ENCODE results near the gene ATP4B.
"Not testable (repeated sequence)": the region's sequence is repeated elsewhere in the genome, so short reads cannot be mapped to it uniquely, and the experiment has no call there.

Gene ATP4B

DNA sequence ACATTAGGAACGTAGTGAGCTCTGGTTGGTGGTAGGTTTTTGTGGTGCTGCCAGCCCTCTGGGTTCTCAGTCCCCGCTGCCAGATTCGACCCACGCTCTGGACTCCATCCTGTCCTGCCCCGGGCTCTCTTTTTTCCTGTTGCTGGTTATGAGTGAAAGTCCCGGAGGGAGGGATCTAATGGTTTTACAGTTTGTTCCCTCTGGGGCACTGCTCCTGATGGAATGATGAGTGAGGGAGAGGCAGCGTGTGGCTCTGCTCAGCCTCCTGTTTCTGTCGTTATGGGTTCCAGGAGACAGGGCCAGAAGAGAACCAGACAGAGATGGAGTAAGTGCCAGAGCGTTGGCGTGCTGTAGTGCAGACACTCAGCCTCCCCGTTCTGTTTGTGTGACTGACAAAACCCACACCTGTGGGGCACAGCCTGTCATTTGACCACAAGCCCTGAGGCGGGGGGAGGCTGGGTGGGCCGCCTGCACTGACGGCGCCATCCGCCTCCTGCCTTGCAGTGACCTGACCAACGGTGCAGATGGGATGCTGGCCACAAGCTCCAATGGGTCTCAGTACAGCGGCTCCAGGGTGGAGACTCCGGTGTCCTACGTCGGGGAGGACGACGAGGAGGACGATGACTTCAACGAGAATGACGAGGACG, 18.3 kb downstream of the ATP4B start:
- no peak for DNase-seq

DNA sequence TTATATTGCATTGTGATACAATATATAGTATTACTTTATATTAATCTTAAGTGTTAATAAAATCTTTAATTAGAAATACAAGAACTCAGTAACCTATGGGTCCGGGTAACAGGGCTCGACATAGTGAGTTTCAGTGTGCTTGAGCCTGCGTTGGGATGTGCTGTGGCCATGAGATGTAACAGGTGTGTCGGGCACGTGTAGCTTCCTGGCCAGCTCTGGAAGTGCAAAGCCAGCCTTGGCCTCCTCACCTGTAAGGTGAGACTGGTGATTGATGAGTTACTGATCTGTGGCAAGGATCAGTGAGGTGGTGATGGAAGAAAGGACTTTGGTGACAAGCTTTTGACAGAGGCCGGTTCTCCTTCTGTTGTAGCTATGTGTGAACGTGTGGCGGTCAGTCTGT, 19.2 kb downstream of the ATP4B start:
- no peak for DNase-seq

DNA sequence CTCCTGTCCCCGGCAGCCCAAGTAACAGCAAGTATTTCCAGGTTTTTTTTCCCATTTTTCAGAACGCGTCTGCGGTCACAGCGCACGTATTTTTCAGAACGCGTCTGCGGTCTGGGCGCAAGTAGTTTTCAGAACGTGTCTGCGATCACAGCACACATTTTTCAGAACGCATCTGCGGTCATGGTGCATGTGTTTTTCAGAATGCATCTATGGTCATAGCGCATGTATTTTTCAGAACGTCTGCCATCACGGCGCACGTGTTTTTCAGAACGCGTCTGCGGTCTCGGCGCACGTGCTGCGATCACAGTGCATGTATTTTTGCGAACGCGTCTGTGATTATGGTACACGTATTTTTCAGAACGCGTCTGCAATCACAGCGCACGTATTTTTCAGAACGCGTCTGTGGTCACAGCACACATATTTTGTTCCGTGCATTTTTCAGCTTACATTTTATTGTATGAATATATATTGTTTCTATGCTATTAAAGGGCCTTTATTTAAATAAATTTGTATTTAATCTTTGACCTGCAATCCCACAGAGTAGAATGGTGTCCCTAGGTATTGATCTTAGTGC, 19.7 kb downstream of the ATP4B start:
- no peak for DNase-seq

DNA sequence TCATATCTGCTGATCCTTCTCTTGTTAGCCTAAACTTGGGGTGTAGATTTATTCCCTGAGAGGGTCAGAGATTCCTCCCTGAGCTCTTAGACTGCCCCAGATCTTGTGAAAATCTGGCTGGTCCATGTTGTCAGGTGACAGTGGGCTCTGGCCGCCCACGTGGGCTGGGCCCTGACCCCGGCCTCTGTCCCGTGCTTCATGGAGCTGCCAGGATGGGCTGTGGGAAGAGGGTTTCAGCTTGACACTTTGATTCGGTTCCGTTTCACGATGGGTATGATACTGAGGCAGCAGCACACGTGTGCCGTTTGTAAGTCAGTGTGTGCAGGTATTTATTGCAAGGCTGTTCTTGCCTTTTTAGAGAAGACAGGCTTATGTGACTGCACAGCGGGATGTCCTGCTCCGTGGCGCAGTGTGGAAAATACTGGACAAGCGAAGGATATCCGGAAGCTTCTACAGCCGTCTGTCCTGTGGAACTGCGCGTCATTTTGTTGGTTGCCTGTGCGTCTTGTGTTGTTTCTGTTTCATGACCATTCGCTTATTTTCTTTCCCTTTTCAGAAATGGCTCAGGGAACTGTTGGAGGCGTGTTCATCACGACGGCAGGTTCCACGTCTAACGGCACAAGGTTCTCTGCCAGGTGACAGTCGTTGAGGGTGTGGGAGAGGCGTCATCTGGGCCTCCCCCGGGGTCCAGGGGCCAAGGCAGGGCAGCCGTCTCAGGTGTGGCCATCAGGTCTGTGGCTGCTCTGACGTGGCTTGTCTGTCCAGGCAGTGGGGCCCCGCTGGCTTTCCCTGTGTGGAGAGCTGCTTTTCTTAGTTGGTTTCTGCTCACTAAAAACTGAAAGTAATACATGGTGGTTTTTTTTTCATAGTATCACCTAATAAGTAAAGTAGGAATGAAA, 20.5 kb downstream of the ATP4B start:
- no peak for DNase-seq

DNA sequence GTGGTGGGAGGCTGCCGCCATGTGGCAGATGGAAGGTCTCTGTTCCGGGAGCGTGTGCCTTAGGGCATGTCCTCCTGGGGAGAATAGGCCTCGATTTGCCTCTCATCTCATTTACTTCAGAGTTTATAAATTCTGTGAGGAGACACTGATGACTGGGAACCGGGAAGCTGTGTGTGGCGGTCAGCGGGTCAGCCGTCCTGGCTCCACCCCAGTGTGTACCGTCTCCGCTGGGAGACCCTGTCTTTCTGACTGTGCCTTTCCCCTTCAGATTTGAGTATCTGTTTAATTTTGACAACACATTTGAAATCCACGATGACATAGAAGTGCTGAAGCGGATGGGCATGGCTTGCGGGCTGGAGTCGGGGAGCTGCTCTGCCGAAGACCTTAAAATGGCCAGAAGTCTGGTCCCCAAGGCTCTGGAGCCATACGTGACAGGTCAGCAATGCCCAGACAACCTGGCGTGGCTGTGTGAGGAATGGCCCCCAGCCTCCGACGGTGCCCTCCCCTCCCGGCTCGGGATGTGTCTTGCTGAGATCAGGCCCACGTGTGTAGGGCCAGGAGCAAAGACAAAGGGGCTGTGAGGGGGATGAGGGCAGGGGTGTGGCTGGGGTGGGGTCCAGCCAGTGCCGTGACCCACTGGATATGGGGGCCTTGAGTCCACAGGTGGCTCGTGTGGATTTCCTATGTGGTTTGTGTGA, 21.6 kb downstream of the ATP4B start:
- no peak for DNase-seq

DNA sequence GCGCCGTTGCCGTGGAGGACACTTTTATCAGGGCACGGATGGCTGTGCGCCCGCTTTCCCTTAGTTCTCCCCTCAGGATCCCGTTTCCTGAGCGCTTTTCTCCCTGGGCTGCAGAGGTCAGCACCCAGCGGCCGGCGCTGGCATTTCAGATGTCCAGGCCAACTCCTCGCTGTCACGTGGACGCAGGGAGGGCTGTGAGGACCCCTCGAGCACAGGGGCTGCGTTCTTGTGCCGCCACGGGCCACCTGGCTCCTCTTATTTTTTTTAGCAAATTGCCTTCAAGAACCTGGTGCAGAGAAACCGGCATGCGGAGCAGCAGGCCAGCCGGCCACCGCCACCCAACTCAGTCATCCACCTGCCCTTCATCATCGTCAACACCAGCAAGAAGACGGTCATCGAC, 22.3 kb downstream of the ATP4B start:
- DNase-seq: no peak

DNA sequence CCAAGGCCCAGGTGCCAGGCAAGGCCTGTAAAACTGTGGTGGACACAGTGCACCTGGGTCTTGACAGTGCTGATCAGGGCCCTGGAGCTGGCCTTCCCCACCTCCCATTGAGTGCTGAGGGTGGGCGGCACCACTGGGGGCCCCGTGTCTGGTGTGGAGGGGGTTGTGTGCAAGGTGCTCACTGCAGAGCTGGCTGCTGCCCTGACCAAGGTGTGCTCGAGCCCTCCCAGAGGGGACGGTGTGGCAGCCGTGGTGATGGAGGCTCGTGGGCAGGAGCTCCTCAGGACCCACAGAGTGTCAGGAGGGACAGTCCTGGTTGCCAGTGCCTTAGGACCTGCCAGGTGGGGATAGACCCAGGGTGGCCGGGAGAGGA, 23.0 kb downstream of the ATP4B start:
- no peak for DNase-seq

DNA sequence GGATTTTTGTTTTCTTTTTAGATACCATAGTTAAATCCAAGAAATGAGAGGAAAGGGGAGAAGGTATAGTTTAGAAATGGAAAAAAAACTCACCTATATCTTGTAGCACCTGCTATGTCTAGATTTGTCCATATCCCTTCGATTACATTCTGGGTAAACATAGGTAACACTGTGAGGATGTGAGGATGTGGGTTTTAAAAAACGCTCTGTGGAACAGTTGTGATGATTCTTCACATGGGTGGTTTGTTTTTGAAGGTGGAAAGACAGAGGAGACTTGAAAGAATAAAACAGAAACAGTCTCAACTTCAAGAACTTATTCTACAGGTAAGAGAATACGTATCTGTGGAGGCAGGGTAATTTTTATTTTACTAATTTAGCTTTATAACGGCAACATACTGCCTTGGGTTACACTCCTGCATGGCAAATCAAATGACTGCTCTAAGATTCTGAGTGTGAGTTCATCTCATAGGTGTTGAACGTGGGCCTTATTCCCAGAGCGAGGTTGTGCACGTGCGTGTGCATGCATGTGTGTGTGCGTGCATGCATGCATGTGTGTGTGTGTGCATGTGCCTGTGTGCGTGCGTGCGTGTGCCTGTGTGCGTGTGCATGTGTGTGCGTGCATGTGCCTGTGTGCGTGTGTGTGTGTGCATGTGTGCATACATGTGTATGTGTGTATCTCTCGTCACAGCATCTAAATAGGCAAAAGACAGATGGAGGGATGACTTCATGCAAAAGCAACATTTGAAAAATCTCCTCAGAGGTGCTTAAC, 23.5 kb downstream of the ATP4B start:
- no peak for DNase-seq

DNA sequence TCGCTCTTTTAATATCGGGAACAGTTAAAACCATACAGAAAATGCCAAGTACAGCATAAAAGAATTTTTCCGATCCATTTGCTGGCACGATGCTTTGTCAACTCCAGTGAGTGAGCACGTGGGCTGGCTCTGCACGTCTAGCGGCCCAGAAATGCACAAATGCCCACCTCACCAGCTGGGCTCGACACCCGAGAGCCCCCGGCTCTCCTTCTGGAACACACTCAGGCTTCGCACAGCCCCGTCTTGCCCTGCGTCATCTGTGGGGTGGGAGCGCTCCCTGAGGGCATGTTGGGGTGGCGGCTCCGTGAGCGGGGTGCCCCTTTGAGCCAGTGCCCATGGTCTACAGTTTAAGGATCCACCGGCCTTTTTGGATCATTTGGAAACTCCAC, 24.5 kb downstream of the ATP4B start:
- no peak for DNase-seq

DNA sequence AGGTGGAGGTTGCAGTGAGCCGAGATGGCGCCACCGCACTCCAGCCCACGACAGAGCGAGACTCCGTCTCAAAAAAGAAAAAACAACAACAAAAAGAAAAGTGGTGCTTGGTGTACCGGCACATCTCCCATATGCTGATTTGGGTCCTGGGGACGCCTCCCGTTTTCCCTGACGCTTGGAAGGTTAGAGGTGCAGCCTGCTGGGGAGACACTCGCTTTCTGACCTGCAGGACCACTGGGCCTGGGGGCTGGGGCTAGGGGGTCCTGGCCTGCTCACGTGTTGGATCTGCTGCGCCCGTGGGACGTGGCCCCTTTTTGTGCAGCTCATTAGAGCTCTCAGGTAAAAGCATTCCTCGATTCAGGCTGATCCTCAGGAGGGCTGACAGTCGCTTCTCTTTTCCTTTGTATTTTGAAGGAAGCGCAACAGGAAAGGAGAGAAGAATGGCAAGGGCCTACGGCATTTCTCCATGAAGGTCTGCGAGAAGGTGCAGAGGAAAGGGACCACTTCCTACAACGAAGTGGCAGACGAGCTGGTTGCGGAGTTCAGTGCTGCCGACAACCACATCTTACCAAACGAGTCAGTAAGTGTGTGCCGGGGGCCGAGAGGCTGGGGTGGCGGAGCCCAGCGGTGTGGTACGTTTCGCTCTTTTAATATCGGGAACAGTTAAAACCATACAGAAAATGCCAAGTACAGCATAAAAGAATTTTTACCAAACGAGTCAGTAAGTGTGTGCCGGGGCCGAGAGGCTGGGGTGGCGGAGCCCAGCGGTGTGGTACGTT, 25.1 kb downstream of the ATP4B start:
- DNase-seq: no peak

DNA sequence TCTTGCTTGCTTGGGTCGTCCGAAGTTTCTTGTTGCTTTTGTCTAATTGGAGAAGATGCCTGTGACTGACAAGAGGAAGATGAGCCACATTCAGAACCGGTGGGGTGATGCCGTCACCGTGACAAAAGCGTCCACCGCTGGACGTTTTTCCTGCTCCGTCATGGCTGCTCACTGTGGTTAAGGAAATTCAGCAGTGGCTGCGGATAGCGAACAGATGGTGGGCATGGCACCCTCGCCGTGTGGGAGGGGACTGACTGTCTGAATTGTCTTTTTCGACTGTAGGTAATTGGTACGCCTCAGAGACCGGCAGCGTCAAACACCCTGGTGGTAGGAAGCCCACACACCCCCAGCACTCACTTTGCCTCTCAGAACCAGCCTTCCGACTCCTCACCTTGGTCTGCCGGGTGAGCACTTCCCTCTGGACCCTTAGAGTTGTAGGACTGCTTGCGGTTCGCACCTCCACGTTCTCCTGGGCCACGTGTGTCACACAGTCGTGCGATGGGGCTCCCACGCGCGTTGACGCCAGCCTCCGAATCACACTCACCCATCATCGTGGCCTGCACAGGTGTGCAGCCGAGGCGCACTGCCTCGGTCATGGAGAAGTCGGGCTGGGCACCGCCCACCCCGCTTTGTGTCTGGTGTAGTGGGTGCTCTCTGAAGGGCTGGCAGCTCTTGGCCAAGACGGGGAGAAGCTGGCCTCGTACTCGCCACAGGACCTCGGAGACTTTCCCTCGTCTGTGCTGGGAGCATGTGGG, 26.5 kb downstream of the ATP4B start:
- DNase-seq: no peak

DNA sequence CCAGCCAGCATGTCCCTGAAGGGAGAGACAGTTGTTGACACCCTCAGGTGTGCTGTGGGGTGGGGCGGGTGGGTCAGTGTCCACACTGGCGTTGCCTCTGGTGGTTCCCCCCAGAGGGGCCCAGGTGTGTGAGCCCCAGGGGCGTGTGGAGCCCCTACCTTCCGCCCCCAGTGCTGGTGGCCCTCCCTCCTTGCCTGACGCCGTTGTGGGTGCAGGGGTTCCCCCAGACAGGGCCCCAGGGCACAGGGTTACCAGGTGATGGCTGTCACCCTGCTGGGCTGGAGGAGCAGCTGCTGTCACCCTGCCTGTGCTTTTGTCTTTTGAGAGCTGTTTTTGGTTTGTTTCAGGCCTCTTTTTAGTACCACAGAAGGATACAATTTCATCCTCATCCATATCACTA, 27.2 kb downstream of the ATP4B start:
- no peak for DNase-seq

DNA sequence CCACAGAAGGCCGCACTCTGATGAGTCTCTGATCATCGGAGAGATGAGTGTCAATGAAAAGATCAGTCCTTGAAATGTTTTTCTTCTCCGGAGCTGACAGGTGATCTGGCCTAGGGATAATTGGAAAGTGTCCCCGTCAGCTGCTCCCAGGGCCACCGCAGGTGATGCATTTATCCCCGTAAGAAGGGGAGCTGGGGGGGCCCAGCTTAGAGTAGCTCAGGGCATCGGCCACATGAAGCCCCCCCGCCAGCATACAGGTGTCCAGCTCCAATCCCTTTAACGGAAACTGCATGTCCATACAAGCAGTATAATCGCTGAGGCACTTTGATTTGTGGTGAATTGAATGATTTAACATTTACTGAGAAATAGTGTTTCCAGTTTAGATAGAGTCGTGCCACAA, 27.7 kb downstream of the ATP4B start:
- DNase-seq: no peak

DNA sequence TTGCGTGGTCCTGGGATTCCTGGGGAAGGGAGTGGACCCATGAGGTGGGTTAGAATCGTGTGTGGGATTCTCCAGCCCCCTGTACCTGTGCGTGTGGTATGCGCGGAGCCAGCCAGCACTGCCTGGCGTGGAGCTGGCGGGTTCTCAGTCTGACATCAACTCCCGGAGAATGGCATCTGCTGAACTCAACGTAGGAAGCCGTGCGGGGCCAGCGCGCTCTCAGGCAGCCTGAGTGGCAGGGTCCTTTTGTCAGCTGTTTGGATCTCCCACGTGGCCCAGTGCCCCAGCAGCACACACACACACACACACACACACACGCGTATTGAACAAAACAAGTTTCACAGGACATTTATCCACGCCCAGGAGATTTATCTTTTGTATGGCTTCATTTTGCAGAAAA, 28.1 kb downstream of the ATP4B start:
- no peak for DNase-seq

DNA sequence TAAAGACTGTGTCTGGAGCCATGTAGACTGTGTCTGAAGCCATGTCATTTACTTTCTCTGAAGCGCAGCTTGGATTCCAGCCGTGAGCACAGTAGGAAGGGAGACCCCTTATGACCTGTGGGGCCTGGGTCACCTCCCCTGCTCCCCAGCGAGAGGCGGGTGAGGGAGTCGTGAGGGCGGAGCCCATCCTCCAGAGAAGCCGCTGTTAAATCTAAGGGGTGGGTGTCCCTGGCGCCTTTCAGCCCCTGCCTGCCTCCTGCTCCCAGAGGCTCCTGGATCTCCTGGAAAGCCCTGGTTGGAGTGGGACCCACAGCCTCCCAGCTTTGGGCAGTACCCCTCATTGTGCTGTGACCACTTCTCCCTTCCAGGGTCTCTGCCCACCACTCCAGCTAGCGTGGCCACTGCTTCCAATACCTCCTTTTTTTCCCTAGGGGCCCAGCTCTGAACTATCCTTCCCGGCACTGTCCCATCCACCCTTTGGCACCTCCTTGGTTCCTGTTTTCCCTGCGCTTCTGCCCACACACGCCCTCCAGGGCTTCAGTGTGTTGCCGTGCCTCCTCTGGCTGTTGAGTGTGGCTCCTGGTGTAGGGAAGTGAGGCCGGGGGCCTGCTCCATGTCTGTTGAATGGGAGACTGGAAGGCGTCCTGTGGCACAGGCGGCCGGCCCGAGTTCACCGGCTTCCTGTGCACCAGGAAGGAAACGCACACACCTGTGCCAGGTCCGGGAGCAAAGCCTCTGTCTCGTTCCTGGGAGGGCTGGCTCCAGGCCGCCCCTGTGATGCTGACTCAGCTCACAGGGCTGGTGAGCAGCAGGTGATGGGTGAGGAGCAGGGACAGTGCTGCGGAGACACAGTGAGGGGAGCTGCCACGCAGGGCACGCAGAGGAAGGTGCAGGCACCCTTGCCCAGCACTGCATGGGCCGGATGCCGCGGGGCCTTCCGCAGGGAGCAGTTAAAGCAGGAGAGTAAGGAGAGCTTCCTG, 29.4 kb downstream of the ATP4B start:
- DNase-seq: no peak

DNA sequence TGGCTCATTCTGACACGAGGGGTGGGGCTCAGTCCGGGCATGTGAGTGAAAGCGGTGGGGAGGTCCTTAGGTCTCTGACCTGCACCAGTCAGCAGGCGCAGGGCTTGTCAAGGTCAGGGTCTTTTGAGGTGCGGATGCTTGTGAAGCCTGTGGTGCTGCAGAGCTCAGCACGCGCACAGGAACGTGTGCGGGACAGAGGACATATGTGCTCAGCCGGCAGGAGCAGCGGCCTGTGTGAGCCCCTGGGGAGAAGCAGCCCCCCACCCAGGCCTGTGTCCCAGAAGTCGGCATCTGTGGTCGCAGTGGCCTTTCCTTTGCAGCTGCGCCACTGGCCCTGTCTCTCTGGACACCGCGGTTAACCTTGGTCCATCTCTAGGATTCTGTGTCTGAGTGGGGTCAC, 30.9 kb downstream of the ATP4B start:
- DNase-seq: no peak

DNA sequence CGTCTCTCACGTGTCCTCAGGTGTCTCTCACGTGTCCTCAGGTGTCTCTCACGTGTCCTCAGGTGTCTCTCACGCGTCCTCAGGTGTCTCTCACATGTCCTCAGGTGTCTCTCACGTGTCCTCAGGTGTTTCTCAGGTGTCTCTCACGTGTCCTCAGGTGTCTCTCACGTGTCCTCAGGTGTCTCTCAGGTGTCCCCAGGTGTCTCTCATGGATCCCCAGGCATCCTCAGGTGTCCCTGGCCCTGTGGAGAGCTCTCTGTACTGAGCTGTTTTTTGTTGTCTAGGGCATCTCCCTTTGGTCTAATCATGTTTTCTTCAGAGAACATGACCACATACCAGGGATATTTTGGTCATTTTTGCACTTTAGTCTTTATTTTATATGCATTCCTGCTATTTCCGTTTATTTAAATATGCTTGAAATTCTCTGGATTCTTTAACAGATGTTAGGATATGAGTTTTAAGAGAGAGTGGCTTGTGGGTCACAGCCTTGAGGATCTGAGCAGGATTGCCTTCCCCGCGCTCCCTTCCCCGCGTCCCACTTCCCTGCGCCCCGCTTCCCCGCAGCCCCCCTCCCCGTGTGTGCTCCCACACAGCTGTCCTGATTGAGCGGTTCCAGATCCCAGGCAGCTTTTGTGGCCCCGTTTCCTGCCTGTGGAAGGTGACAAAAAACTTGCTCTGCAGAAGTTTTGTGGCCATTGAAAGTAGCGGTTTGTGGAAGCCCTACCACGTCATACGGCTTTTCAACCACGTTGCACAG, 31.9 kb downstream of the ATP4B start:
- no peak for DNase-seq

DNA sequence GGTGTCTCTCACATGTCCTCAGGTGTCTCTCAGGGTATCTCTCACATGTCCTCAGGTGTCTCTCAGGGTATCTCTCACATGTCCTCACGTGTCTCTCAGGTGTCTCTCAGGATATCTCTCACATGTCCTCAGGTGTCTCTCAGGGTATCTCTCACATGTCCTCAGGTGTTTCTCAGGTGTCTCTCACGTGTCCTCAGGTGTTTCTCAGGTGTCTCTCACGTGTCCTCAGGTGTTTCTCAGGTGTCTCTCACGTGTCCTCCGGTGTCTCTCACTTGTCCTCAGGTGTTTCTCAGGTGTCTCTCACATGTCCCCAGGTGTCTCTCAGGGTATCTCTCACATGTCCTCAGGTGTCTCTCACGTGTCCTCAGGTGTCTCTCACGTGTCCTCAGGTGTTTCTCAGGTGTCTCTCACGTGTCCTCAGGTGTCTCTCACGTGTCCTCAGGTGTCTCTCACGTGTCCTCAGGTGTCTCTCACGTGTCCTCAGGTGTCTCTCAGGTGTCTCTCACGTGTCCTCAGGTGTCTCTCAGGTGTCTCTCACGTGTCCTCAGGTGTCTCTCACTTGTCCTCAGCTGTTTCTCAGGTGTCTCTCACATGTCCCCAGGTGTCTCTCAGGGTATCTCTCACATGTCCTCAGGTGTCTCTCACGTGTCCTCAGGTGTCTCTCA, 33.2 kb downstream of the ATP4B start:
- not testable (repeated sequence) for DNase-seq

DNA sequence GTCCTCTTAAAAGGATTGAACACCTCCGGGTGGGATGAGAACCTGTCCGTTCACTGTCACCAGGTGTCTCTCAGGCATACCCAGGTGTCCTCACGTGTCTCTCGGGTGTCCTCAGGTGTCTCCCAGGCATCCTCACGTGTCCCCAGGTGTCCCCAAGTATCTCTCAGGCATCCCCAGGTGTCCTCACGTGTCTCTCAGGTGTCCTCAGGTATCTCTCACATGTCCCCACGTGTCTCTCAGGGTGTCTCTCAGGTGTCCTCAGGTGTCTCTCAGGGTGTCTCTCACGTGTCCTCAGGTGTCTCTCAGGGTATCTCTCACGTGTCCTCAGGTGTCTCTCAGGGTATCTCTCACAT, 33.8 kb downstream of the ATP4B start:
- no peak for DNase-seq
